ENCODE data around the gene MED14.

DNA sequence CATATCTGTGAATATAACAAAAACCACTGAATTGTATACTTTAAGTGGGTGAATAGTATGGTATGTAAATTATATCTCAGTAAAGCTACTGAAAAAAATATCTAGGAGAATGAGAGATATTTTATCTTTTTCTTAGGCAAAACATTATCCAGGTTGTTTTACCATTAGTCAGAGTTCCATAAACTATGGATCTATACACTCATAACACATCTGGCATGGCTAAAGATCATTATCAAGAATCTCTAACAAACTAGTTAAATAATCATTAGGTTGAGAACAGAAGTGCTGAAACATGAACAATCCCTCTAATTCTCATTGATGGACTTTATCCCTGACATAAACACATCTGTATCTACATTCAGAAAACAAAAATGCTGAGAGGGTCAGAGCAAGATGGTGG, 15.6 kb downstream of the MED14 start:
- TF ChIP-seq PPARA (CRISPR knock-in tag; IDR thresholded peaks at IDR 0.05; ENCODE audit: borderline replicate concordance) (no peak), SNAI2 (CRISPR knock-in tag; IDR thresholded peaks at IDR 0.05) (no peak), ZC3H10 (CRISPR knock-in tag; IDR thresholded peaks at IDR 0.05) (no peak), CSRNP3 (CRISPR knock-in tag; IDR thresholded peaks at IDR 0.05) (no peak), ZFP3 (CRISPR knock-in tag; IDR thresholded peaks at IDR 0.05) (no peak), ZNF70 (CRISPR knock-in tag; IDR thresholded peaks at IDR 0.05) (no peak), TCF4 (CRISPR knock-in tag; IDR thresholded peaks at IDR 0.05; ENCODE audit: borderline replicate concordance) (no peak), TOX (CRISPR knock-in tag; IDR thresholded peaks at IDR 0.05; ENCODE audit: borderline replicate concordance) (no peak)
- TF ChIP-seq, protein P1, sequence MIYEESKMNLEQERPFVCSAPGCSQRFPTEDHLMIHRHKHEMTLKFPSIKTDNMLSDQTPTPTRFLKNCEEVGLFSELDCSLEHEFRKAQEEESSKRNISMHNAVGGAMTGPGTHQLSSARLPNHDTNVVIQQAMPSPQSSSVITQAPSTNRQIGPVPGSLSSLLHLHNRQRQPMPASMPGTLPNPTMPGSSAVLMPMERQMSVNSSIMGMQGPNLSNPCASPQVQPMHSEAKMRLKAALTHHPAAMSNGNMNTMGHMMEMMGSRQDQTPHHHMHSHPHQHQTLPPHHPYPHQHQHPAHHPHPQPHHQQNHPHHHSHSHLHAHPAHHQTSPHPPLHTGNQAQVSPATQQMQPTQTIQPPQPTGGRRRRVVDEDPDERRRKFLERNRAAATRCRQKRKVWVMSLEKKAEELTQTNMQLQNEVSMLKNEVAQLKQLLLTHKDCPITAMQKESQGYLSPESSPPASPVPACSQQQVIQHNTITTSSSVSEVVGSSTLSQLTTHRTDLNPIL (CRISPR knock-in tag; IDR thresholded peaks at IDR 0.05; ENCODE audit: low read depth) = no peak
- TF ChIP-seq, protein P2, sequence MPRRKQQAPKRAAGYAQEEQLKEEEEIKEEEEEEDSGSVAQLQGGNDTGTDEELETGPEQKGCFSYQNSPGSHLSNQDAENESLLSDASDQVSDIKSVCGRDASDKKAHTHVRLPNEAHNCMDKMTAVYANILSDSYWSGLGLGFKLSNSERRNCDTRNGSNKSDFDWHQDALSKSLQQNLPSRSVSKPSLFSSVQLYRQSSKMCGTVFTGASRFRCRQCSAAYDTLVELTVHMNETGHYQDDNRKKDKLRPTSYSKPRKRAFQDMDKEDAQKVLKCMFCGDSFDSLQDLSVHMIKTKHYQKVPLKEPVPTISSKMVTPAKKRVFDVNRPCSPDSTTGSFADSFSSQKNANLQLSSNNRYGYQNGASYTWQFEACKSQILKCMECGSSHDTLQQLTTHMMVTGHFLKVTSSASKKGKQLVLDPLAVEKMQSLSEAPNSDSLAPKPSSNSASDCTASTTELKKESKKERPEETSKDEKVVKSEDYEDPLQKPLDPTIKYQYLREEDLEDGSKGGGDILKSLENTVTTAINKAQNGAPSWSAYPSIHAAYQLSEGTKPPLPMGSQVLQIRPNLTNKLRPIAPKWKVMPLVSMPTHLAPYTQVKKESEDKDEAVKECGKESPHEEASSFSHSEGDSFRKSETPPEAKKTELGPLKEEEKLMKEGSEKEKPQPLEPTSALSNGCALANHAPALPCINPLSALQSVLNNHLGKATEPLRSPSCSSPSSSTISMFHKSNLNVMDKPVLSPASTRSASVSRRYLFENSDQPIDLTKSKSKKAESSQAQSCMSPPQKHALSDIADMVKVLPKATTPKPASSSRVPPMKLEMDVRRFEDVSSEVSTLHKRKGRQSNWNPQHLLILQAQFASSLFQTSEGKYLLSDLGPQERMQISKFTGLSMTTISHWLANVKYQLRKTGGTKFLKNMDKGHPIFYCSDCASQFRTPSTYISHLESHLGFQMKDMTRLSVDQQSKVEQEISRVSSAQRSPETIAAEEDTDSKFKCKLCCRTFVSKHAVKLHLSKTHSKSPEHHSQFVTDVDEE (CRISPR knock-in tag; IDR thresholded peaks at IDR 0.05) = no peak
